Stimulated activated CD8-positive, alpha-beta memory T cell treated with anti-CD3 and anti-CD28 coated beads, Interleukin-15, amount 100 ng/mL, for 4 hours (primary cell): ENCODE measurements around the gene FBXW11.

ENCODE experiments used
- DNase-seq, 2 donors: peaks; one replicate each; pipeline ENCODE4 v3.0.0-alpha.2; 2020; ENCODE audit warnings: low read depth in 2 of 2

Gene FBXW11

DNA sequence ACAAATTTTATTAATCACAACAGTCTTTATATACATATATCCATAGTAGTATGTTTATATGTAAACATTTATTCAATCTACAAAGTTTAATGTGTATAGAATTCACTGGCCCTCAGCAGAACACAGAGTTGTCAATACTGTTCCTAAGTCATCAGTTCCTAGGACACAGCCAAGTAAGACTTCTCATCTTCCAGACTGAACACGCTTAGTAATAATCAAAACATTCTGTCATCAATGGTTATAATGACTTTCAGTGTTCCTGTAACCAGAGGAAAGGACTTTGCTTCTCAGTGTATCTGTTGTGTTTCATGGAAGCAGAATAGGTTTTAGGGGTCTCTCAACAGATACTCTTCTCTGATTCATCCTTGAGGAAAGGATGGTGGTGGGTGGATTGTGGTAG, 138.7 kb downstream of the FBXW11 start:
- DNase-seq = no peak

- no peak for DNase-seq
These were observed 141.0 kb downstream of the FBXW11 start for GRCh38 chr5:171865471-171865870.

- no peak for DNase-seq
These were observed 142.5 kb downstream of the FBXW11 start for GRCh38 chr5:171863935-171864334.

DNA sequence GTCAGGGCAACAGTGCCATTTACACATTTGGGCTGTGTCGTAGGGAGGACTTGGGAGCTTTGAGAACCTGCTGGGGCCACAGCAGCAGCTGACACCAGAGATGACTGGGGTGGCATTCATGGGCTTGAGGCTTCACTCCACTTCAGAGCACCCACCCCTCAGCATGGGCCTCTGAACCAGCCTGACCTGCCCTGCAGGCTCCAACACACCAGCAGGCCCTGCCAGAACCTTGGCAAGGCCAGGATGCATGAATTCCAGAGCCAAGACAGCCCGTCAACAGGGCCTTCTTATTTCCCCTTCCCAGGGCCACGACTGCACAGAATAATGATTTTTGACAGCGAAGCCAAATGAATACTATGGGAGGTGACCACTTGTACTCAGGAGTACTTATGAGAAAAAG, 143.8 kb downstream of the FBXW11 start:
- no peak for DNase-seq

DNA sequence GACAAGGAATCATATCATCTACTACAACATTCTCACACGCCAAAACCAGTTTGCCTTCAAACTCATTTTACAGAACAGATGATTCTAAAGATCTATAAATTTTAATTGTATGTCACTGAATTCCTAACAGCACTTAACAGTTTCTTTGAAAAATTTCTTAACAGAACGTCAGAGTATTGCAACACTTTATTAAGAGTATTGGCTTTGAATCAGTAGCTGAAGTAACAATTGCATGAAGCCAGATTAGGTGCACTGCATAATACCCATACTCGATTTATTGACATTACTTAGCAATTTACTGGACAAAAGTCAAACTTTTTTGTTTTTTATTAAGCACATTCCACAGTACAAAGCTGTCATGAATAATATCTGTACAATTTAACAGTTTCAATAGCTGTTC, 145.1 kb downstream of the FBXW11 start:
- no peak for DNase-seq

GRCh38 chr5:171858303-171858702, 148.1 kb downstream of the FBXW11 start:
- no peak for DNase-seq

DNA sequence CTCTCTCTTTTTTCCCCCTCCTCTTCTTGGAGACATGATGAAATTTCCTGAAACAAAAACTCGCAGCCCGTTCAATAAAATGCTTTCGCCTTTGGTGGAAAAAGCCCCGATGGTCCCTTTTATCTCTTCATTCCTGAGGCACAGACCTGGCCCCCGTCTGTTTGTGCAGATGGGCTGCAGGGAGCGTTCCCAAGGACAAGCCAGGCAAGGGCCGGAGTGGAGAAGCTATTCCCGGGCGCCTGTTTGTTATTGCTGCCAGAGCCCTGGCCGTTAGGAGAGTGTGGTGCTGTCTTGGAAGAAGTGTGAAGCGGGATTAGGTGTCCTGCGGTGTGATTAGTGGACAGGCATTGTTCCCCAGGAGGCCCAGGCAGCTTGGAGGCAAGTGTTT, 149.0 kb downstream of the FBXW11 start:
- DNase-seq = no peak

GRCh38 chr5:171855798-171856763, 150.4 kb downstream of the FBXW11 start:
- no peak for DNase-seq

DNA sequence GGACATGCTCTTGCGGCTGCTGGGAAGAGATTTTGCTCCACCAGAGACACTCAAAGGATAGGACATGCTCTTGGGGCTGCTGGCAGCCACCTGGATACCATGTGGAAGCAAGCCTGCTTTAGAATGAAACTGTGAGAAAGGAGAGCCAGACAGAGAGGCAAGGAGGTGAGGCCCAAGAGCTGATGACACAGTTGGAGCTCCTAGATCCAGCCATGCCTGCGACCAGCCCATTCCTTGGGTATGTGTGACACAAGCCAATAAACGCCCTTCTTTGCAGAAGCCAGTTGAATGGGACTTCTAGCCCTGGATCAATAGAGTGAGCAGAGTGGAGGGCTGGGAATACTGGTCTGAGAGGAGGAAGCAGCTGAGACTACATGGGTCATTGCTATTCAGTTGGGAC, 151.2 kb downstream of the FBXW11 start:
- DNase-seq = no peak

- no peak for DNase-seq
These were observed 154.2 kb downstream of the FBXW11 start for GRCh38 chr5:171852255-171852681.

GRCh38 chr5:171851251-171851650, 155.2 kb downstream of the FBXW11 start:
- DNase-seq = no peak

GRCh38 chr5:171850324-171850947, 156.0 kb downstream of the FBXW11 start:
- DNase-seq = no peak

- DNase-seq = no peak
These were observed 156.7 kb downstream of the FBXW11 start for GRCh38 chr5:171849585-171850323.

DNA sequence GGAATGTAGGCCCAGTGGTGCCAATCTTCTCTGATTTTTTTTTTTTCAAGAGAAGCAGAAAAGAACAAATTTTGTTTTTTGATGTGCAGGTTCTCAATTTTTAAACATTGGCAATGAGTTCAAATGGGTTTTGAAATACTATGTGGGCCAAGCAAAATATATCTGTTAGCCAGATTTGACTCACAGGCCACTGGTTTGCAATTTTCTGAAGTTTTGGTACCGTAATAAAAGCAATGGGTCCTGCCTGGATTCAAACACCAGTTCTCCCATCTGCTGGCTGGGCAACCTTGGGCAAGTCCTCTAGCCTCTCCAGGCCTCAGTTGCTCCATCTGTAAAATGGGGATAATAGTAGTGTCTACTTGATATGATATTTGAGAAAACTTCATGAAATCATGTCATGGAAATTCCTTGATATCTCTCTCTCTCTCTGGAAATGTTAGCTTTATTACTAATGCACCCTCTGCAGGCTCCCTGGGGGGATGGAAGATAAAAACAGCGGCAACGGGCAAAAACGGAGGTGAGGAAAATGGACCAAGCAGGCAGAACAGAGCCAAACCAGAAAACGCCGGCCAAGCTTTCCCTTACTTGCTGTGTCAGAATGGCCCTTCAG, 157.4 kb downstream of the FBXW11 start:
- DNase-seq = no peak

GRCh38 chr5:171848486-171848885, 158.0 kb downstream of the FBXW11 start:
- no peak for DNase-seq

DNA sequence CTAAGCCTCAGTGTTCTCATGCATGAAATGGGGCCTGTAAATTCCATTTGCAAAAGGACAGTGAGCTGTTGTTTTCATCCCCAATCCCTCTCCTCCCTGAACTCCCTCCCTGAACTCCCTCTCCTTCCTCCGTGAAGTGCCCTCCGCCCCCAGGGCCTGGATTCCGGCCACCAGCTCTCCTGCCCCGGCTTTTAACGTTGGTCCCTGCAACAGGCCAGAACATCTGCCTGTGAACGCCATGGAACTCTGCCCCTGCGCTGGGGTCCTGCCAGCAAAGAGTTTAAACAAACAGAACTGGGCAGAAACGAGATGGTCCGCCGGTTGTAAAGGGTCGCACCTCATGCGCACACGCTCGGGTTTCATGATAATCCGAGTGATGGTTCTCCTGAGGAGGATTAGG, 158.4 kb downstream of the FBXW11 start:
- DNase-seq = no peak

- DNase-seq = no peak
These were observed 159.4 kb downstream of the FBXW11 start for GRCh38 chr5:171847026-171847425.

- no peak for DNase-seq
These were observed 160.1 kb downstream of the FBXW11 start for GRCh38 chr5:171846323-171846722.

DNA sequence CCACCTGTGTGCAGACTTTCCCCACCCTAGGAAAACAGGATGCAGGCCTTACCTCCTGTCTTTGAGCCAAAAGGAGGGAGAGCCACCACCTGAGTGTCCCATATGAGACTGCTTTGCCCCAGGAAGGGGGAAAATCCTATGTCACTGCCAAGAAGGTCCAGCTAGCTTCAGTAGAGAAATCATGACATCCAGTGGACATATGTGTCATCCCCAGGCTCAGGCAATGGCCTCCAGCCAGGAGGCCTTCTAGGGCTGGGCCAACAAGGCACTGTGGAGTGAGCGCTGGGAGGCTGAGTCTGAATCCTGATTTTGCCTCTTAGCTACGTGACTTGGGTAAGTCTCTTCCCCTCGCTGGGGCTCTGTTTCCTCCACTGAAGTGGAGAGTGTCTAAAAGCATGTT, 160.6 kb downstream of the FBXW11 start:
- no peak for DNase-seq

GRCh38 chr5:171845040-171845630, 161.3 kb downstream of the FBXW11 start:
- DNase-seq = no peak

DNA sequence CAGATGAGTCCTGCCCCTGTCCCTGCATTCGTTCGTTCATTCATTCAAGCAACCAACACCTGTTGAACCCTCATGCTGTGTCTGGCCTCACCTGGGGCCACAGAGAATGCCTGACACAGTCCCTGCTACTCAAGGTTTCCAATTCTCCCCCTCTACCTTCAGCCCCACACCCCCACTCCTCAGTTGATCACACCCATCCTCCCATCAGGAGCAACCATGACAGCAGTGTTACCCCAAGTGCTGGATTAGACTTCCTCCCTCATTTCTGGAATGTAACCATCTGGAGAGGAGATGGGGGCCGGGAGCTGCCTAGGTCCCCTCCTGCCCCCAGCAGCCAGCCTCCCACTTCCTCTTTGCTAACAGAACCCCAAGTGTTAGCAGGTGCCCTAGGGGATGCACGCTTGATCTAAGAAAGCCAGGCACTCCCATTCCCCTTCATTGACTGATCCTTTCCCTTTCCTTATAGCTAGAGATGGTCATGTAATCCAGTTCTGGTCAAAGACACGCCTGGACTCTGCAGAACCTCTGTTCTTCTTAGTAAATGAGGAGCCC, 163.6 kb downstream of the FBXW11 start:
- DNase-seq = no peak
